Stimulated activated CD4-positive, alpha-beta T cell treated with anti-CD3 and anti-CD28 coated beads, Interleukin-15, amount 100 ng/mL, for 1 hour (primary cell): ENCODE results near the gene RICTOR.
"Not testable (repeated sequence)": the region's sequence is repeated elsewhere in the genome, so short reads cannot be mapped to it uniquely, and the experiment has no call there.

ENCODE experiments used
- DNase-seq, 2 donors: peaks; one replicate each; pipeline ENCODE4 v3.0.0-alpha.2; 2020; ENCODE audit warnings: low read depth in 1 of 2, low spot score in 1 of 2

RICTOR gene

GRCh38 chr5:39055768-39056398 is 18.3 kb downstream of the RICTOR start:
- no peak for DNase-seq

- no peak for DNase-seq
These were observed 19.0 kb downstream of the RICTOR start for GRCh38 chr5:39055027-39055767.

- DNase-seq = no peak
These were observed 21.0 kb downstream of the RICTOR start for GRCh38 chr5:39053189-39053588.

GRCh38 chr5:39052141-39052540 is 22.1 kb downstream of the RICTOR start:
- no peak for DNase-seq

- no peak for DNase-seq
These were observed 24.9 kb downstream of the RICTOR start for GRCh38 chr5:39049315-39049714.

GRCh38 chr5:39040875-39041274 is 33.3 kb downstream of the RICTOR start:
- no peak for DNase-seq

- DNase-seq = not testable (repeated sequence)
These were observed 39.7 kb downstream of the RICTOR start for GRCh38 chr5:39034493-39034892.

- no peak for DNase-seq
These were observed 43.2 kb downstream of the RICTOR start for GRCh38 chr5:39031041-39031440.

- no peak for DNase-seq
These were observed 48.7 kb downstream of the RICTOR start for GRCh38 chr5:39025456-39025855.

GRCh38 chr5:39024884-39025283 is 49.3 kb downstream of the RICTOR start:
- DNase-seq = no peak

GRCh38 chr5:39024005-39024404 is 50.2 kb downstream of the RICTOR start:
- DNase-seq = no peak

- no peak for DNase-seq
These were observed 51.1 kb downstream of the RICTOR start for GRCh38 chr5:39023121-39023520.

GRCh38 chr5:39022151-39022550 is 52.0 kb downstream of the RICTOR start:
- DNase-seq = no peak

GRCh38 chr5:39021413-39021812 is 52.8 kb downstream of the RICTOR start:
- DNase-seq = no peak

- no peak for DNase-seq
These were observed 53.7 kb downstream of the RICTOR start for GRCh38 chr5:39020458-39020857.

GRCh38 chr5:39019254-39019653 is 54.9 kb downstream of the RICTOR start:
- no peak for DNase-seq

- DNase-seq = no peak
These were observed 56.7 kb downstream of the RICTOR start for GRCh38 chr5:39017504-39017903.

- DNase-seq = no peak
These were observed 57.5 kb downstream of the RICTOR start for GRCh38 chr5:39016587-39017275.

- no peak for DNase-seq
These were observed 58.2 kb downstream of the RICTOR start for GRCh38 chr5:39015743-39016586.

GRCh38 chr5:39014561-39014960 is 59.6 kb downstream of the RICTOR start:
- DNase-seq = no peak

- DNase-seq = no peak
These were observed 60.3 kb downstream of the RICTOR start for GRCh38 chr5:39013938-39014337.
